Suprapubic skin (tissue), 4 donors: ENCODE results near the gene ANGEL2. TPM values are rescaled to one million over a fixed set of nuclear protein-coding genes. Genes with fewer than 3 reads are reported as not detected.
"Not testable (repeated sequence)": the region's sequence is repeated elsewhere in the genome, so short reads cannot be mapped to it uniquely, and the experiment has no call there.

Source experiments
- DNase-seq, 2 donors: peaks; one replicate each; pipeline ENCODE4 v3.0.0-alpha.2; 2019; ENCODE audit warnings: low spot score in 2 of 2
- H3K27ac ChIP-seq: fragments of 200-600 bp; sonication (generic); one replicate; pipeline ENCODE4 v1.5.1; 2019
- H3K27me3 ChIP-seq: fragments of 200-600 bp; sonication (generic); one replicate; pipeline ENCODE4 v1.5.1; 2019
- H3K36me3 ChIP-seq: fragments of 200-600 bp; sonication (generic); one replicate; pipeline ENCODE4 v1.5.1; 2019
- H3K4me1 ChIP-seq: fragments of 200-600 bp; sonication (generic); one replicate; pipeline ENCODE4 v1.5.1; 2019
- H3K4me3 ChIP-seq: fragments of 200-600 bp; sonication (generic); one replicate; pipeline ENCODE4 v1.5.1; 2019; ENCODE audit warnings: mild to moderate bottlenecking
- H3K9me3 ChIP-seq: fragments of 200-600 bp; sonication (generic); one replicate; pipeline ENCODE4 v1.5.1; 2019
- EP300 ChIP-seq: sonication (generic); formaldehyde crosslinking; IDR thresholded peaks from one replicate; pipeline ENCODE4 v1.6.1; 2017; ENCODE audit warnings: antibody characterized with exemption
- POLR2A ChIP-seq, 2 donors: fragments of 450-650 bp; IDR thresholded peaks; one replicate each; pipeline ENCODE4 v1.6.1; 2017; ENCODE audit warnings: antibody characterized with exemption in 2 of 2, mild to moderate bottlenecking in 2 of 2, moderate library complexity in 2 of 2
- POLR2AphosphoS5 ChIP-seq, 3 donors: sonication (generic); formaldehyde crosslinking; IDR thresholded peaks; one replicate each; pipeline ENCODE4 v1.6.1; 2017; ENCODE audit warnings: antibody characterized with exemption in 3 of 3
- WGBS: methylation state at CpG from one replicate; pipeline ENCODE4 v1.1.5; 2018; 5-methylcytosine and 5-hydroxymethylcytosine counted together
- total RNA-seq, 4 donors: library from RNA; depleted of rRNA; stranded (reverse); fragments of >200 nt; gene quantifications; one replicate each; pipeline ENCODE4 v1.1.0, GENCODE V29; 2016
- TF ChIP-seq, protein P1 (sequence below), 2 donors: fragments of 200-600 bp in 1 of 2; fragments of 450-650 bp in 1 of 2; sonication (generic) in 1 of 2; IDR thresholded peaks; one replicate each; pipeline ENCODE4 v1.5.1; 2016 to 2019; ENCODE audit warnings: antibody characterized with exemption in 2 of 2, mild to moderate bottlenecking in 1 of 2, moderate library complexity in 1 of 2

The ANGEL2 gene
- total RNA-seq, 4 donors from 2014 or later: 27.9 to 116 (median 36.0) TPM

DNA sequence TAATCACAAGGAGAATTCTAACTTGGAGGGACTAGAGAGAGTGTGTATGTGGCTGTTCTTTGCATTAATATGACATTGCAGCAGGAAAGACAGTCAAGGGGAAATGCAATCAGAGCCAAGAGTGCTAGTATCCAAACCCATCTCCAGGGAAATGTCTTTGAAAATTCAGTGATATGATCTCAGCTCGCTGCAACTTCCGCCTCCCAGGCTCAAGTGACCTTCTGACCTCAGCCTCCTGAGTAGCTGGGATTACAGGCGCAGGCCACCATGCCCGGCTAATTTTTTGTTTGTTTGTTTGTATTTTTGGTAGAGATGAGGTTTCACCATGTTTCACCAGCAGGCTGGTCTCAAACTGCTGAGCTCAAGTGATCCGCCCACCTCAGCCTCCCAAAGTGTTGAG is 49.1 kb downstream of the ANGEL2 start:
- TF ChIP-seq, protein P1, sequence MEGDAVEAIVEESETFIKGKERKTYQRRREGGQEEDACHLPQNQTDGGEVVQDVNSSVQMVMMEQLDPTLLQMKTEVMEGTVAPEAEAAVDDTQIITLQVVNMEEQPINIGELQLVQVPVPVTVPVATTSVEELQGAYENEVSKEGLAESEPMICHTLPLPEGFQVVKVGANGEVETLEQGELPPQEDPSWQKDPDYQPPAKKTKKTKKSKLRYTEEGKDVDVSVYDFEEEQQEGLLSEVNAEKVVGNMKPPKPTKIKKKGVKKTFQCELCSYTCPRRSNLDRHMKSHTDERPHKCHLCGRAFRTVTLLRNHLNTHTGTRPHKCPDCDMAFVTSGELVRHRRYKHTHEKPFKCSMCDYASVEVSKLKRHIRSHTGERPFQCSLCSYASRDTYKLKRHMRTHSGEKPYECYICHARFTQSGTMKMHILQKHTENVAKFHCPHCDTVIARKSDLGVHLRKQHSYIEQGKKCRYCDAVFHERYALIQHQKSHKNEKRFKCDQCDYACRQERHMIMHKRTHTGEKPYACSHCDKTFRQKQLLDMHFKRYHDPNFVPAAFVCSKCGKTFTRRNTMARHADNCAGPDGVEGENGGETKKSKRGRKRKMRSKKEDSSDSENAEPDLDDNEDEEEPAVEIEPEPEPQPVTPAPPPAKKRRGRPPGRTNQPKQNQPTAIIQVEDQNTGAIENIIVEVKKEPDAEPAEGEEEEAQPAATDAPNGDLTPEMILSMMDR (IDR thresholded peaks at IDR 0.05): no peak
- TF ChIP-seq EP300 (no peak), POLR2AphosphoS5 (IDR thresholded peaks at IDR 0.05) (no peak), POLR2A (IDR thresholded peaks at IDR 0.05) (no peak)
- no peak overlapping the region for H3K4me3 ChIP-seq
- H3K9me3 ChIP-seq: no peaks in the 10 kb centered on the region
- DNase-seq: no peak
- H3K27ac ChIP-seq: no peak overlapping the region
- no peaks in the 10 kb centered on the region for H3K27me3 ChIP-seq
- H3K4me1 ChIP-seq: no peaks in the 10 kb centered on the region
- H3K36me3 ChIP-seq: peaks cover 3% of the 10 kb centered on the region
- 91% methylated on average over 5 of the region's 5 CpGs for WGBS

DNA sequence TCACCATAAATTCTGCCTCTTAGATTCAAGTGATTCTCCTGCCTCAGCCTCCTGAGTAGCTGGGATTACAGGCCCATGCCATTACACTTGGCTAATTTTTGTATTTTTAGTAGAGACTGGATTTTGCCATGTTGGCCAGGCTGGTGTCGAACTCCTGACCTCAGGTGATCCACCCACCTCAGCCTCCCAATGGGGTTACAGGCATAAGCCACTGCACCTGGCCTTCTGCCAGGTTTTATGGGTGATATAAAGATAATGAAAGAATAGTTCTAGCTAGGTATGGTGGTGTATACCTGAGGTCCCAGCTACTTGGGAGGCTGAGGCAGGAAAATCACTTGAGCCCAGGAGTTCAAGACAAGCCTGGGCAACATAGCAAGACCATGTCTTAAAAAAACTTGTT is 50.7 kb downstream of the ANGEL2 start:
- WGBS: 100% methylated on average over 1 of the region's 1 CpG

DNA sequence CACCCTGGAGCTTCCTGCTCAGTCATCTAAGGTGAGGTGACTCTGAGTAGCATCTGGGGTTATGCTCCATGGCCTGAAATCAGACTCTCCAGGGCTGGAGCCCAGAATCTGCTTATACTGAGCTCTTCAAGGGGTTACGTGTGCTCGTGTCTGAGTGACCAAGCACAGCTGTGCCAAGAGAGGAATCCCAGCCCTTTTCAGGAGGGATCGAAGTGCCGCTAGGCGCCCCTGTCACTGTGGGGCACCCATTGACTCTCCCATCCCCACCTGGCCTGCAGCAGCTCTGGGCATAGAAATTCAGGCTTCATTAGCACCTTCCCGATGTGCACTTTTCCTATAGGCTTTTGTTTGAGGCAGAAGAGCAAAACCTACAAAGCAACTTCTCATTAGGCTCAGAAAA is 51.6 kb downstream of the ANGEL2 start:
- WGBS: 97% methylated on average over 6 of the region's 6 CpGs
- H3K4me1 ChIP-seq: no peaks in the 10 kb centered on the region
- no peak for DNase-seq
- H3K36me3 ChIP-seq: peaks cover 3% of the 10 kb centered on the region
- no peaks in the 10 kb centered on the region for H3K27me3 ChIP-seq
- no peaks in the 10 kb centered on the region for H3K9me3 ChIP-seq
- no peak overlapping the region for H3K4me3 ChIP-seq
- H3K27ac ChIP-seq: no peak overlapping the region
- TF ChIP-seq POLR2AphosphoS5 (IDR thresholded peaks at IDR 0.05): no peak
- TF ChIP-seq, protein P1 (IDR thresholded peaks at IDR 0.05): no peak
- no peak for TF ChIP-seq EP300
- TF ChIP-seq POLR2A (IDR thresholded peaks at IDR 0.05): no peak

More for the DNA sequence above, 50.7 kb downstream of the ANGEL2 start:
- not testable (repeated sequence) for H3K27ac ChIP-seq, H3K4me1 ChIP-seq, H3K9me3 ChIP-seq, H3K27me3 ChIP-seq, DNase-seq, H3K36me3 ChIP-seq, H3K4me3 ChIP-seq

DNA sequence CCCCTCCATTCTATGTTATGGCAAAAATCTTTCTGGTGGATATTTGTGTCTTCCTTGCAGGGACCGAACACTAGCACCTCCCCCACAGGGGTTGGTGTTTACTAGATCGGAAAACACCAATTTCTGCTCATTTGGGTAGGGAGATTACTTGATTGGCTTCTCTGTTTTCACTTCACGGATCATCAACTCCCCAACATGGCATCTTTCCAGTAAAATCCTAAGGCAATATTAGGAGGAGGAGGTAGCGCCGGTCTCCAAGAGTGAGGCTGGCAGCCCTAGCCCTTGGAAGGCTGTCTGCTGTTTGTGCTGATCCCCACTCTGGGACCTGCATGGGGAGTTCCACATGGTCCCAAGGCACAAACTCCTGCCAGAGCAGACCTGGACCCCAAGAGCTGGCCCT is 53.2 kb downstream of the ANGEL2 start:
- Histone ChIP-seq H3K4me1 (no peaks in the 10 kb centered on the region), H3K27me3 (no peaks in the 10 kb centered on the region), H3K4me3 (no peak overlapping the region), H3K9me3 (no peaks in the 10 kb centered on the region), H3K27ac (no peak overlapping the region), H3K36me3 (peaks cover 3% of the 10 kb centered on the region)
- DNase-seq: no peak
- TF ChIP-seq EP300 (no peak), POLR2A (IDR thresholded peaks at IDR 0.05) (no peak), POLR2AphosphoS5 (IDR thresholded peaks at IDR 0.05) (no peak)
- TF ChIP-seq, protein P1 (IDR thresholded peaks at IDR 0.05): no peak
- 69% methylated on average over 3 of the region's 5 CpGs for WGBS

DNA sequence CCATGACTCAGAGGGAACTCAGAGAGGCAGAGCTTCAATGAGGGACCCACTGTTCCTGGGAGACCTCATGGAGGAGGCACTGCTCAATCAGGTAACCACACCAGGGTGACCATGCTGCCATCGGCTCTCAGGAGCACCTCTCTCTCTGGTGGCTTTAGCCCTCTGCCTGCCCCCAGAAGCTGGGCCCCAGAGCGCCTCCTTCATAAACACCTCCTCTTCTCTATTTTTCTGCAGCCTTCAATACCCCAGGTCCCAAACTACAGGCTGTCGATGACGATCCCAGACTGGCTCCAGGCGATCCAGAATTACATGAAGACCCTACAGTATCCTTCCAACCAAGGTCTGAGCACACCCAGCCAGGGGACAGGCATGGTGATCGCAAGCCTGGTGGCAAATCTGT is 54.7 kb downstream of the ANGEL2 start:
- no peak for DNase-seq
- Histone ChIP-seq H3K9me3 (no peaks in the 10 kb centered on the region), H3K36me3 (peaks cover 3% of the 10 kb centered on the region), H3K4me3 (no peak overlapping the region), H3K27me3 (no peaks in the 10 kb centered on the region), H3K4me1 (no peaks in the 10 kb centered on the region), H3K27ac (no peak overlapping the region)
- TF ChIP-seq EP300: no peak
- no peak for TF ChIP-seq POLR2A (IDR thresholded peaks at IDR 0.05)
- TF ChIP-seq, protein P1 (IDR thresholded peaks at IDR 0.05): no peak
- no peak for TF ChIP-seq POLR2AphosphoS5 (IDR thresholded peaks at IDR 0.05)
- 94% methylated on average over 5 of the region's 6 CpGs for WGBS
